ENCODE measurements around the gene CCNF. TPM values are rescaled to one million over a fixed set of nuclear protein-coding genes. Genes with fewer than 3 reads are reported as not detected.

CCNF gene
- total RNA-seq, 1 donor from 2014 or later, result 46.7 TPM

DNA sequence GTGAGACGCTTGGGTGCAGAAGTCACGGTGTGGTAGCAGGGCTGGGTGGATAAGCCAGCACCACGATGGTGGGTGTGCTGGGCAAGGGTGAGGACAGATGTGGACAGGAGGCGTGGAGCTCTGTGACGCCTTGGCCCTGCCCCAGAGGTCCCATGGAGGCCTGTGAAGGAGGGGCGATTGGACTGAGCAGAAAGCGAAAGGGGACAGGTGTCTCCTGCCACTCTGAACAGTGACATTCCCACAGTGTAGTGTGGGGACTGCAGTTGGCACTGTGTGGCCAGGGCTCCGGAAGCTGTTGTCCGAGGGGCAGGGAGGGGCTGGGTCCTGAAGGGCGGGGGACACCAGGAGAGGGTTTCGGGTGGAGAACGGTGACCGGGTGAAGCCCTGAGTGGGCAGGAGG is 53.0 kb downstream of the CCNF start:
- Mint-ChIP-seq H3K9me3 (no peaks in the 10 kb centered on the region), H3K27me3 (ENCODE audit: insufficient read depth) (peaks cover 1% of the 10 kb centered on the region), H3K36me3 (ENCODE audit: low read depth) (peaks cover 2% of the 10 kb centered on the region), H3K4me3 (no peak overlapping the region), H3K27ac (no peak overlapping the region), H3K4me1 (ENCODE audit: low read depth) (peaks cover 9% of the 10 kb centered on the region)
- intact Hi-C loops (cut with micrococcal nuclease), result no loop called here
- no peak for DNase-seq (ENCODE audit: low spot score)

DNA sequence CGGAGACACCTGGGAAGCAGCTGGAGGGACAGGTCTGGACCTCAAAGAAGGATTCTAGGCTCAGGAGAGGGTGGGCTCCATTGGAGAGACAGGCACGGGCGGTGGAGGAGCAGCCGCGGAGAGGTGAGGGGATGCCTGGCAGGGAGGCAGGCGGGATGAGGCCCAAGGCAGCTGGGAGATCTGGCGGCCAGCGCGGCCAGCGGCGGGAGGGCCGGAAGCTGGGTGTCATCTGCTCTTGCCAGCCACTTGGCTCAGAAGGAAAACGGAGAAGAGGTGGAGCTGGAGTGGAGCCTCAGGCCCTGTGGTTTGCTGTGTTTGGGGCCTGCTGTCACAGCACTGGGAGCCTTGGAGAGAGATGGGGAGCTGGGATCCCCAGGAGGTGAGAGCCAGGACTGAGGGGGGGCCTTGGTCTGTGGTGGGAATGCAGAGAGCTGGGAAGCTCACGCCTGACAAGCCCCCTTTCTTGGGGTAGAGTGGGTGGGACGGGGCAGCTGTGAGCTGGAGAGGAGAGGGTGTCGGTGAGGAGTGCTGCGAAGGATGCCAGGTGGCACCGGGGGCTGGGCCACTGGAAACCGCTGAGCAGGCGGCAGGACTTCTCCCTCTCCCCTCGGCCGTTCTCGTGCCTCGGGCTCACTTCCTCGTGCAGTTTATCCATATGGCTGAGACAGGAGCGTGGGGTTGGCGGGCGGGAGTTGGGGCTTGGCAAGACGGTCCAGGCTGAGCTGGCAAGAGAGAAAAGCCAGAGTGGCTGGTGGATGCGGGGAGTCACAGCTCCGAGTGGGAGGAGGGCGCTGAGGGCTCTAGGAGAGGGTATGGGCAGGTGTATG is 53.7 kb downstream of the CCNF start:
- H3K36me3 Mint-ChIP-seq (ENCODE audit: low read depth), result peaks cover 2% of the 10 kb centered on the region
- no peak for DNase-seq (ENCODE audit: low spot score)
- no peak overlapping the region for H3K4me3 Mint-ChIP-seq
- no peak overlapping the region for H3K27ac Mint-ChIP-seq
- peaks cover 14% of the 10 kb centered on the region for H3K4me1 Mint-ChIP-seq (ENCODE audit: low read depth)
- no peaks in the 10 kb centered on the region for H3K9me3 Mint-ChIP-seq
- H3K27me3 Mint-ChIP-seq (ENCODE audit: insufficient read depth), result peaks cover 1% of the 10 kb centered on the region
- intact Hi-C loops (cut with micrococcal nuclease), result no loop called here

DNA sequence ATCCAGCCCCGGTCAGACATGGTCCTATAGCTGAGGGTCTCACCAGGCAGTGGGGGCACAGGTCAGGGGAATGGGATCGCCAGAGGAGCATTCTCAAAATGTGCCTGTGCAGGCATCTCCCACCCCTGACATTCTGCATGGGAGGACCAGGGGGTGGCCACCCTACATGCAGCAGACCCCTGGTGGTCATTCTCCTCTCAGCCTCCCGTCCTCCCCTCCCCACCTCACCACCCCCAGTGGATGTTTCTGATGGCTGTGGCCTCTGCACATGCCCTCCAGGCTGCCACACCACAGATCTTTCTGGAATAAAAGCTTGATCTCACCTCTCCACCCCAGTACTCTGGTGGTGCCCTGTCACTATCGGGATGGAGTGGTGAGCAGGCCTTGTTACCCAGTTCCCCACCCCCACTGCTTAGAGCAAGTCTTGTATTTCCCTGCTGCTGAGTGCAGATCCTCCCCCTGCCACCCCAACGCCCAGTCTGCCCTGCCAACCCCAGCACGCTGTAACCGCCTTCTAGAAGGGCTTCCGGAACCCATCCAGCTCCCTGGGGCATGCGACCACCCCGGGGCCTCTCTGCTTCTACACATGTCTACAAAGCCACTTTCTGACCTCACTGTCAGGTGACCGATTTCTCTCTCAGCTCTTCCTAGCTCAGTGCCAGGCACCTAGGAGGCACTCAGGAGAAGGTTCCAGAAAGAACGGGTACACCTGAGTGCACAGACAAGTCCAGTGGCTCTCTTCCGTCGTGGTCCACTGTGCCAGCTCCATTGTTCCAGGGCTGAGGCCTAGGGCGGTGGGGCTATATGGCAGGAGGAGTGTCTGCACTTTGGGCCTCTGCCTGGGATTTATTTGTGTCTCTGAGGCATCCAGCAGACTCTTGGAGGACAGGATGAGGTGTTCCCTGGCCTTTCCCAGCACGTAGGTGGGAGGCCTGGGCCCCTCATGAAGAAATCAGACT is 55.0 kb downstream of the CCNF start:
- H3K27ac Mint-ChIP-seq, result no peak overlapping the region
- H3K36me3 Mint-ChIP-seq (ENCODE audit: low read depth), result peaks cover 2% of the 10 kb centered on the region
- intact Hi-C loops (cut with micrococcal nuclease), result no loop called here
- H3K9me3 Mint-ChIP-seq, result no peaks in the 10 kb centered on the region
- no peak overlapping the region for H3K4me3 Mint-ChIP-seq
- H3K4me1 Mint-ChIP-seq (ENCODE audit: low read depth), result peaks cover 14% of the 10 kb centered on the region
- DNase-seq (ENCODE audit: low spot score), result no peak
- no peaks in the 10 kb centered on the region for H3K27me3 Mint-ChIP-seq (ENCODE audit: insufficient read depth)

- H3K4me1 Mint-ChIP-seq (ENCODE audit: low read depth), result peaks cover 14% of the 10 kb centered on the region
- peaks cover 2% of the 10 kb centered on the region for H3K36me3 Mint-ChIP-seq (ENCODE audit: low read depth)
- no peaks in the 10 kb centered on the region for H3K9me3 Mint-ChIP-seq
- DNase-seq (ENCODE audit: low spot score), result no peak
- no peak overlapping the region for H3K4me3 Mint-ChIP-seq
- intact Hi-C loops (cut with micrococcal nuclease), result loop anchor here (5.0 kb wide), 1 partner anchor 143 kb away; the partner anchor contains the start of gene ABCA3
- no peak overlapping the region for H3K27ac Mint-ChIP-seq
- no peaks in the 10 kb centered on the region for H3K27me3 Mint-ChIP-seq (ENCODE audit: insufficient read depth)
These were observed 55.8 kb downstream of the CCNF start for GRCh38 chr16:2484898-2485508.

DNA sequence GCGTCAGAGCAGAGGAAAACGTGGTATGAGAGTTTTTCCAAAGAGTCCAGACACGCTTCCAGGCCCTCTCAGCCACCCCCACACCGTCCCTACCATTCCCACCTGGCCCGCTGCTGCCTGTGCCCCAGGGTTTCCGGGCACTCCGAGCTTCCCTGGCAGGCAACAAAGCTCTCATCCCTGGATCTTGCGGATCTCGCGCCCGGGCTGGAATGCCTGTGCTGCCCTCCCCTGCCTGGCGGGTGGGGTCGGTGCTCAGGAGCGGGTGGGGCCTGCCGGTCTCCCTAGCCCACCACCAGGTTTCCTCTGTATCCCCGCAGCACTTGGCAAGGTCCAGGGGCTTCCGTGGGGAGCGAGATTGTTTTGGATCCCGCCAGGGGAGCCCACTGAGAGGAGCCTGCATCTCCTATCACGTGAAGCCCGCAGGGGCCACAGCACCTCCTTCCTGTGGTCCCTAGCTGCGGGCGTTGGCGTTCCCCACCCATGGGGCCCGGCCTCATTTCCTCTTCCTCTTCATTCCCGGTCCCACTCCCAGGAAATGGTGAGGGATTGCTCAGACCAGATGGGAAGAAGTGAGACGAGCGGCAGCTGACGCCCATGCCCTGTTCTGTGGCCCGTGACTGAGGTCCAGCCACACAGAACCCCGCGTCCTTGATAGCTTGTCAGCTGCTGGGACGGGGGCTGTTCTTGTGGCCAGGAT is 56.7 kb downstream of the CCNF start:
- Mint-ChIP-seq H3K4me3 (no peak overlapping the region), H3K27ac (no peak overlapping the region), H3K36me3 (ENCODE audit: low read depth) (peaks cover 2% of the 10 kb centered on the region), H3K9me3 (no peaks in the 10 kb centered on the region), H3K4me1 (ENCODE audit: low read depth) (peaks cover 14% of the 10 kb centered on the region), H3K27me3 (ENCODE audit: insufficient read depth) (no peaks in the 10 kb centered on the region)
- intact Hi-C loops (cut with micrococcal nuclease), result loop anchor here (5.0 kb wide), 1 partner anchor 144 kb away; the partner anchor contains the start of gene ABCA3
- no peak for DNase-seq (ENCODE audit: low spot score)

DNA sequence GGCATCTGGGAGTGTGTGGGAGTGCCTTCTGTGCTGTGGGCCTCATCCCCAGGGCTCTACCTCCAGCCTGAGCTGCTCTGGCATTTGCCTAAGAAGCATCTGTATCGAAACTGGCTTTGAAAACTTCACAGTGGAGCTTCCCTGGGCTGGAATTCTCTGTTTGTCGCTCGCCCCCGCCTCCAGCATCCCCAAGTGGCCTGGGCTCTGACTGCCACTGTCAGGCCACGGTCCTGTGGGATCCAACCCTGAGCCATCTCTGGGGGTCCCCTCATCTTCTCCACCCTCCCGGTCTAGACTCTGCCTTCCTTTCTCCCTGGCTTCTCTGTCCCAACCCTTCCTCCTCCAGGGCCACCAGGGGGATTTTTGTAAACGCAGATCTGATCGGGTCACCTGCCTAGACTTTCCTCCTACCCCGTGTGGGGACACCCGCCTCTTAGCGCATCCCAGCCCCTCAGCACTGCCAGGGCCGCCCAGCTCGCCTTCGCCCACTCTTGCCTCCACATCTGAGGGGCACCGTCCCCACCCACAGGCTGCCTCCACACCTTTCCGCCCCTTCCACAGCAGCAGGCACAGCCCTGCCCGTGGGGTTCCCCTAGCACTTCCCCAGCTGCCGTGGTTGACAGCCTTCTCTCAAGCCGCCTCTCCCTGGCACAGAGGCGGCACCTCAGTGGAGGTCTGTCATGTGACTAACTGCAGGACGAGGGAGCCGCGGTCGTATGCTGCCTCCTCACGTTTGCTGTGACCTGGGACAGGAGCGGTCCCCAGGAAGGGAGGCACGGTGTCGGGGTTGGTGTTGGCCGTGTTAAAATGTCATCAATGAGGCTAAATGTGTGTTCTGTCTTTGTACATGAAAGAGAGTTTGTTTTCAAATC is 57.6 kb downstream of the CCNF start:
- Mint-ChIP-seq H3K36me3 (ENCODE audit: low read depth) (peaks cover 2% of the 10 kb centered on the region), H3K4me1 (ENCODE audit: low read depth) (peaks cover 14% of the 10 kb centered on the region), H3K9me3 (no peaks in the 10 kb centered on the region), H3K4me3 (peak overlapping the region; percentile 9), H3K27ac (peak overlapping the region; percentile 65), H3K27me3 (ENCODE audit: insufficient read depth) (no peaks in the 10 kb centered on the region)
- intact Hi-C loops (cut with micrococcal nuclease), result loop anchor here (1.0 to 5.0 kb wide), 3 partner anchors 12 to 145 kb away; partner anchors contain the start of genes ABCA3, TBC1D24 and TEDC2
- DNase-seq (ENCODE audit: low spot score), result peak; percentile 65

DNA sequence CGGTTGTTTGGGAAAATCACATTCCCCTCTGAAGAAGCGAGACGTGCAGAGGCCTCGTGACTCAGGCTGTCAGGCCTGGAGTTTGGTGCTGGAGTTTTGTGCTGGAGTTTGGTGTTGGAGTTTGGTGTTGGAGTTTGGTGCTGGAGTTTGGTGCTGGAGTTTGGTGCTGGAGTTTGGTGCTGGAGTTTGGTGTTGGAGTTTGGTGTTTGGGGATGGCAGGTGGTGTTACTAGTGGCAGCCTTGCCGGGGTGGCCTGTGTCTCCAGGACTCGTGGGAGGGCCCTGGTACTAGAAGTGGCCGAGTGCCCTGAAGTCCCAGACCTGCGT is 58.2 kb downstream of the CCNF start:
- DNase-seq (ENCODE audit: low spot score), result no peak
- peaks cover 2% of the 10 kb centered on the region for H3K36me3 Mint-ChIP-seq (ENCODE audit: low read depth)
- intact Hi-C loops (cut with micrococcal nuclease), result loop anchor here (1.0 to 5.0 kb wide), 3 partner anchors 12 to 145 kb away; partner anchors contain the start of genes ABCA3, TBC1D24 and TEDC2
- H3K27ac Mint-ChIP-seq, result peak overlapping the region; percentile 65
- peak overlapping the region; percentile 9 for H3K4me3 Mint-ChIP-seq
- H3K9me3 Mint-ChIP-seq, result no peaks in the 10 kb centered on the region
- H3K27me3 Mint-ChIP-seq (ENCODE audit: insufficient read depth), result no peaks in the 10 kb centered on the region
- H3K4me1 Mint-ChIP-seq (ENCODE audit: low read depth), result peaks cover 14% of the 10 kb centered on the region

DNA sequence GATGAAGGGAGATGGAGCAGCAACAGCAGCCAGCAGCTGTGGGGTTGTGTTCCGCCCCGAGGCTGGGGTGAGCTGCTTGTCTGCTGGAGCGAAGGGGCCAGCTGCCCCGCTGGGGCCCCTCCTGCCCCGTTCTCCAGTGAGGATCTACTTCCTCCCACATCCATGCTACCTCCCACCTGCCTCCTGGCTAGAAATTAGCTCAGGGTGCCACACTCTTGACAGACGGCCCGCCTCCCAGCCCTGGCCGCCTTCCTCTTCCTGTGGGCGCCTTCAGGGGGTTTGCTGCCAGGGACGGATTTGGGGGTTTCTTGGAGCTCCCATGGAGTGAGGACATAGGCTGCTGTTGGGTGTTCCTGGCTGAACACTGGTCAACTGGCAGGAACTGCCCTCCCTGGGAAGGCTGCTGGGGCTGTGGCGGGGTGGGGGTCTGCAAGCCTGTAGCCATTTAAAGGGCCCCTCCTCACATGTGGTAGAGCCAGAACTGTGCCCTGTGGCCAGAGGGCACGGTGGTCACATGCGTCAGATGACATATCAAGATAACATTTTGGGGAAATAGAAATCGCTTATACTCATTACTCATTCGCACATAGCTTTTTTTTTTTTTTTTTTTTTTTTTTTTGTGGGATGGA is 58.8 kb downstream of the CCNF start:
- Mint-ChIP-seq H3K4me1 (ENCODE audit: low read depth) (peaks cover 14% of the 10 kb centered on the region), H3K9me3 (no peaks in the 10 kb centered on the region), H3K4me3 (no peak overlapping the region), H3K27me3 (ENCODE audit: insufficient read depth) (no peaks in the 10 kb centered on the region), H3K36me3 (ENCODE audit: low read depth) (peaks cover 2% of the 10 kb centered on the region), H3K27ac (no peak overlapping the region)
- DNase-seq (ENCODE audit: low spot score), result no peak
- intact Hi-C loops (cut with micrococcal nuclease), result loop anchor here (1.0 to 5.0 kb wide), 3 partner anchors 13 to 146 kb away; partner anchors contain the start of genes ABCA3, TBC1D24 and TEDC2

DNA sequence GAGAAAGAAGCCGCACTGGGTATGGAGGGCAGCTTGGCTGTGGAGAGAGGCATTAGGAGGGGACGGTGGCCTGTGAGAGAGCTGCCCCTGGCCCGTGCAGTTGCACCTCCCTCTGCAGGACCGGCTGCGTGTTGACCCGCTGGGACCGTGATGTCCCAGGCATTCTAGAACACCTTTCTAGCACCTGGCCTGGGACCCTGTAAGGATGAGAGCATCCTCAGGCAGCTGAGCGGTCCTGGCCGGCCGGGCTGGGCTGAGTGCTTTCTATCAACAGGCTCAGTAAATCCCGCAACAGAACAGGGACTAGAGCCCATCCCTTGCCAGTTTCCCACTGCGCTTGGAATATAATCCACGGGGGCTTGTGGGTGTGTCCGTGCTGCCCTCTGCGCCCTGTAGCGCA is 60.3 kb downstream of the CCNF start:
- Mint-ChIP-seq H3K4me1 (ENCODE audit: low read depth) (peaks cover 14% of the 10 kb centered on the region), H3K4me3 (no peak overlapping the region), H3K9me3 (no peaks in the 10 kb centered on the region), H3K27me3 (ENCODE audit: insufficient read depth) (no peaks in the 10 kb centered on the region), H3K36me3 (ENCODE audit: low read depth) (no peaks in the 10 kb centered on the region), H3K27ac (no peak overlapping the region)
- intact Hi-C loops (cut with micrococcal nuclease), result loop anchor here (5.0 kb wide), 1 partner anchor 147 kb away; the partner anchor contains the start of gene ABCA3
- DNase-seq (ENCODE audit: low spot score), result no peak

- H3K36me3 Mint-ChIP-seq (ENCODE audit: low read depth), result no peaks in the 10 kb centered on the region
- no peaks in the 10 kb centered on the region for H3K9me3 Mint-ChIP-seq
- H3K27ac Mint-ChIP-seq, result no peak overlapping the region
- H3K4me1 Mint-ChIP-seq (ENCODE audit: low read depth), result peaks cover 14% of the 10 kb centered on the region
- no peak for DNase-seq (ENCODE audit: low spot score)
- H3K27me3 Mint-ChIP-seq (ENCODE audit: insufficient read depth), result no peaks in the 10 kb centered on the region
- no peak overlapping the region for H3K4me3 Mint-ChIP-seq
- intact Hi-C loops (cut with micrococcal nuclease), result no loop called here
These were observed 61.2 kb downstream of the CCNF start for GRCh38 chr16:2490190-2491105.
